Neural crest cell (in vitro differentiated cells): Measurements from ENCODE around the gene BTBD7. TPM values are rescaled to one million over a fixed set of nuclear protein-coding genes. Genes with fewer than 3 reads are reported as not detected.

ENCODE experiments used
- DNase-seq: peaks from one replicate; pipeline ENCODE4 v3.0.0; 2021; ENCODE audit warnings: low read depth, mixed read lengths, low spot score
- H3K27ac Mint-ChIP-seq: one replicate; pipeline ENCODE4 v1.8.0; 2021; ENCODE audit warnings: mild to moderate bottlenecking, mixed read lengths; ENCODE audit not compliant: unreplicated experiment
- H3K27me3 Mint-ChIP-seq: 2 replicates; pipeline ENCODE4 v1.8.0; 2021; ENCODE audit warnings: low read depth, mild to moderate bottlenecking, mixed read lengths
- H3K36me3 Mint-ChIP-seq: 2 replicates; pipeline ENCODE4 v1.8.0; 2021; ENCODE audit warnings: low read depth, mild to moderate bottlenecking, mixed read lengths
- H3K4me1 Mint-ChIP-seq: 2 replicates; pipeline ENCODE4 v1.8.0; 2021; ENCODE audit warnings: mixed read lengths
- H3K4me3 Mint-ChIP-seq: one replicate; pipeline ENCODE4 v1.8.0; 2021; ENCODE audit warnings: mild to moderate bottlenecking, mixed read lengths
- H3K9me3 Mint-ChIP-seq: 2 replicates; pipeline ENCODE4 v1.8.0; 2021; ENCODE audit warnings: mixed read lengths
- CTCF ChIP-seq: fragments of 200-600 bp; sonication (generic); conservative IDR thresholded peaks from 2 replicates; pipeline ENCODE4 v1.5.0; 2021; ENCODE audit warnings: antibody characterized with exemption, mild to moderate bottlenecking
- total RNA-seq: library from RNA; stranded (reverse); gene quantifications from 2 replicates; pipeline ENCODE4 v1.2.1, GENCODE V29; 2021

BTBD7 gene
- total RNA-seq, 1 donor from 2014 or later, result 38.0 TPM

GRCh38 chr14:93285044-93285443, 47.8 kb downstream of the BTBD7 start:
- Mint-ChIP-seq H3K27me3 (no peaks in the 10 kb centered on the region), H3K4me1 (peaks cover 4% of the 10 kb centered on the region), H3K27ac (no peak overlapping the region), H3K4me3 (no peak overlapping the region), H3K36me3 (peaks cover 3% of the 10 kb centered on the region), H3K9me3 (no peaks in the 10 kb centered on the region)
- no peak for DNase-seq
- TF ChIP-seq CTCF, result no peak

GRCh38 chr14:93281937-93282336, 50.9 kb downstream of the BTBD7 start:
- Mint-ChIP-seq H3K27ac (no peak overlapping the region), H3K36me3 (no peaks in the 10 kb centered on the region), H3K4me3 (no peak overlapping the region), H3K27me3 (no peaks in the 10 kb centered on the region), H3K9me3 (no peaks in the 10 kb centered on the region), H3K4me1 (peaks cover 4% of the 10 kb centered on the region)
- no peak for TF ChIP-seq CTCF
- DNase-seq, result no peak

- H3K36me3 Mint-ChIP-seq, result no peaks in the 10 kb centered on the region
- no peak for DNase-seq
- no peak overlapping the region for H3K4me3 Mint-ChIP-seq
- no peak overlapping the region for H3K27ac Mint-ChIP-seq
- H3K4me1 Mint-ChIP-seq, result no peaks in the 10 kb centered on the region
- H3K27me3 Mint-ChIP-seq, result no peaks in the 10 kb centered on the region
- H3K9me3 Mint-ChIP-seq, result no peaks in the 10 kb centered on the region
- no peak for TF ChIP-seq CTCF
Observed at GRCh38 chr14:93280743-93281142, 52.1 kb downstream of the BTBD7 start.

GRCh38 chr14:93276031-93276716, 56.7 kb downstream of the BTBD7 start:
- H3K27ac Mint-ChIP-seq, result peak overlapping the region; percentile 67
- no peaks in the 10 kb centered on the region for H3K36me3 Mint-ChIP-seq
- H3K4me1 Mint-ChIP-seq, result peaks cover 9% of the 10 kb centered on the region
- no peak for DNase-seq
- no peak overlapping the region for H3K4me3 Mint-ChIP-seq
- H3K9me3 Mint-ChIP-seq, result no peaks in the 10 kb centered on the region
- H3K27me3 Mint-ChIP-seq, result no peaks in the 10 kb centered on the region
- no peak for TF ChIP-seq CTCF

GRCh38 chr14:93274055-93274806, 58.6 kb downstream of the BTBD7 start:
- Mint-ChIP-seq H3K27me3 (no peaks in the 10 kb centered on the region), H3K9me3 (no peaks in the 10 kb centered on the region), H3K36me3 (no peaks in the 10 kb centered on the region), H3K4me3 (no peak overlapping the region), H3K4me1 (peaks cover 13% of the 10 kb centered on the region), H3K27ac (no peak overlapping the region)
- no peak for TF ChIP-seq CTCF
- DNase-seq, result no peak
